GM12878 (cell line): ENCODE measurements around the gene PROCA1. TPM values are rescaled to one million over a fixed set of nuclear protein-coding genes. Genes with fewer than 3 reads are reported as not detected.

Experiments used
- ATAC-seq: fragments of 200-7000 bp; cut with Tn5 transposase; 3 replicates; pipeline ENCODE4 v1.9.1; 2020; ENCODE audit warnings: mild to moderate bottlenecking, moderate library complexity
- BruUV-seq: library from RNA; stranded (reverse); fragments of 400-500 nt; replicated peaks from 2 replicates; lab custom pipeline; 2021; lab: Mats Ljungman, UMichigan
- CTCF ChIA-PET: fragments of 300-600 bp; sonication (Branson Sonifier 250); formaldehyde crosslinking; extraction: SDS; loops from one replicate; lab custom pipeline; 2021; ENCODE audit warnings: inconsistent platforms; lab: Yijun Ruan, JAX
- POLR2A ChIA-PET: fragments of 350-600 bp; formaldehyde crosslinking; extraction: SDS; loops from one replicate; lab custom pipeline; 2021; ENCODE audit warnings: inconsistent platforms; lab: Charles Lee
- RAD21 ChIA-PET: fragments of 300-600 bp; sonication (Branson Sonifier 250); formaldehyde crosslinking; loops from one replicate; lab custom pipeline; 2023; ENCODE audit warnings: antibody characterized with exemption; ENCODE audit not compliant: unreplicated experiment; lab: Charles Lee
- SMC1A ChIA-PET: fragments of 300-600 bp; sonication (Branson Sonifier 250); formaldehyde crosslinking; loops from one replicate; lab custom pipeline; 2023; ENCODE audit not compliant: unreplicated experiment, uncharacterized antibody; lab: Charles Lee
- DNase-seq: peaks from one replicate; pipeline ENCODE4 v3.0.0-alpha.2; 2011; ENCODE audit warnings: low read depth, low spot score
- FAIRE-seq: peaks from 3 replicates; lab custom pipeline; 2011; peaks lifted over from hg19 to GRCh38; lab: Jason Lieb, UNC
- H2AFZ ChIP-seq: 2 replicates; pipeline ENCODE4 v1.6.0; 2011; ENCODE audit warnings: low read depth, low read length, control low read depth; ENCODE audit not compliant: control insufficient read depth
- H3K27ac ChIP-seq: 2 replicates; pipeline ENCODE4 v1.5.1; 2011; ENCODE audit warnings: control low read depth; ENCODE audit not compliant: control insufficient read depth, insufficient read depth
- H3K27me3 ChIP-seq, 2 experiments: replicated peaks in 1 of 2; 2 replicates each; pipeline versions ENCODE4 v1.6.0 to v1.6.1; 2011; ENCODE audit warnings: low read length in 1 of 2; ENCODE audit not compliant: control insufficient read depth in 2 of 2, insufficient read depth in 2 of 2
- H3K36me3 ChIP-seq, 2 experiments: 2 replicates each; pipeline ENCODE4 v1.5.1; 2011; ENCODE audit warnings: low read length in 1 of 2; ENCODE audit not compliant: control insufficient read depth in 2 of 2, insufficient read depth in 2 of 2
- H3K4me1 ChIP-seq: 2 replicates; pipeline ENCODE4 v1.6.1; 2011; ENCODE audit warnings: mild to moderate bottlenecking, low read length, moderate library complexity, mixed read lengths; ENCODE audit not compliant: control insufficient read depth, insufficient read depth
- H3K4me2 ChIP-seq: 2 replicates; pipeline ENCODE4 v1.6.0; 2011; ENCODE audit warnings: control low read depth; ENCODE audit not compliant: control insufficient read depth, insufficient read depth
- H3K4me3 ChIP-seq: fragments of 200-600 bp; sonication (generic); 2 replicates; pipeline ENCODE4 v1.5.1; 2016
- H3K79me2 ChIP-seq: 2 replicates; pipeline ENCODE4 v1.6.0; 2011; ENCODE audit warnings: low read length; ENCODE audit not compliant: control insufficient read depth, insufficient read depth
- H3K9ac ChIP-seq: 2 replicates; pipeline ENCODE4 v1.8.0; 2011; ENCODE audit warnings: low read length, control low read depth, mixed read lengths; ENCODE audit not compliant: control insufficient read depth, insufficient read depth
- H3K9me3 ChIP-seq: replicated peaks from 3 replicates; pipeline ENCODE4 v1.5.1; 2011; ENCODE audit warnings: mild to moderate bottlenecking, low read length; ENCODE audit not compliant: control insufficient read depth, insufficient read depth
- H4K20me1 ChIP-seq: 2 replicates; pipeline ENCODE4 v1.6.0; 2011; ENCODE audit not compliant: control insufficient read depth, insufficient read depth
- BMI1 ChIP-seq: fragments of 450-650 bp; IDR thresholded peaks from 2 replicates; pipeline ENCODE4 v1.6.1; 2016; ENCODE audit warnings: mild to moderate bottlenecking, moderate library complexity, borderline replicate concordance
- MEF2A ChIP-seq: IDR thresholded peaks from 2 replicates; pipeline ENCODE4 v1.6.1; 2011; ENCODE audit warnings: low read depth, mild to moderate bottlenecking, low read length, moderate library complexity; ENCODE audit not compliant: insufficient read depth
- MTA3 ChIP-seq: IDR thresholded peaks from 2 replicates; pipeline ENCODE4 v1.6.1; 2012; ENCODE audit warnings: low read length, inconsistent platforms, borderline replicate concordance
- MXI1 ChIP-seq: fragments of 150-350 bp; IDR thresholded peaks from 2 replicates; pipeline ENCODE4 v1.6.1; 2011; ENCODE audit warnings: low read depth, mild to moderate bottlenecking, inconsistent platforms, low read length, improper control_type of control experiment
- POLR2A ChIP-seq: IDR thresholded peaks from 2 replicates; pipeline ENCODE4 v1.6.1; 2011; ENCODE audit warnings: low read depth, mild to moderate bottlenecking, low read length
- POU2F2 ChIP-seq: IDR thresholded peaks from 3 replicates; pipeline ENCODE4 v1.6.1; 2011; ENCODE audit warnings: low read depth, mild to moderate bottlenecking, low read length, borderline replicate concordance
- USF2 ChIP-seq: IDR thresholded peaks from 2 replicates; pipeline ENCODE4 v1.6.1; 2011; ENCODE audit warnings: low read depth, low read length, improper control_type of control experiment, borderline replicate concordance
- ZNF687 ChIP-seq: fragments of 450-650 bp; IDR thresholded peaks from 2 replicates; pipeline ENCODE4 v1.6.1; 2017; ENCODE audit warnings: mild to moderate bottlenecking, moderate library complexity
- ZSCAN29 ChIP-seq: fragments of 450-650 bp; IDR thresholded peaks from 2 replicates; pipeline ENCODE4 v1.6.1; 2017; ENCODE audit warnings: mild to moderate bottlenecking, moderate library complexity
- WGBS: methylation state at CpG from one replicate; pipeline ENCODE4 v1.1.6; 2016; ENCODE audit warnings: low lambda C conversion rate; ENCODE audit not compliant: insufficient replicate concordance, insufficient coverage; ENCODE audit errors: missing lambda C conversion rate; 5-methylcytosine and 5-hydroxymethylcytosine counted together
- in situ Hi-C: fragments of 300-500 bp; cut with MboI; formaldehyde crosslinking; loops from 9 replicates; pipeline ENCODE4 v1.14.3; 2018; ENCODE audit warnings: mixed read lengths
- intact Hi-C: fragments of 100-400 bp; cut with micrococcal nuclease; formaldehyde crosslinking; loops from one replicate; pipeline ENCODE4 v1.14.2; 2022; ENCODE audit not compliant: unreplicated experiment
- polyA plus RNA-seq, 11 experiments: library from polyadenylated mRNA; depleted of rRNA in 4 of 11; unstranded in 6 of 11; stranded (reverse) in 5 of 11; fragments of >200 nt; fragmentation: Nextera tagmentation in 4 of 11; fragmentation: Illumina TruSeq in 1 of 11; extraction: Ambion mirVana in 4 of 11; extraction: Trizol in 1 of 11; gene quantifications; 1 replicate in 1 of 11; 2 replicates in 10 of 11; pipeline versions ENCODE4 v1.2.1 to v1.2.3, GENCODE V29; 2011 to 2016; ENCODE audit warnings: inconsistent platforms in 2 of 11, missing spikeins in 2 of 11, low read depth in 1 of 11
- total RNA-seq, 4 experiments: library from RNA; depleted of rRNA in 3 of 4; stranded (reverse); fragments of >200 nt in 3 of 4; fragmentation: Illumina TruSeq in 1 of 4; extraction: Trizol in 1 of 4; gene quantifications; 2 replicates each; pipeline versions ENCODE4 v1.2.1 to v1.2.3, GENCODE V29; 2013 to 2021
- TF ChIP-seq, protein P1 (sequence below): fragments of 450-650 bp; formaldehyde crosslinking; IDR thresholded peaks from 2 replicates; pipeline ENCODE4 v1.4.0; 2020; ENCODE audit warnings: mild to moderate bottlenecking, moderate library complexity
- TF ChIP-seq, protein P2 (sequence below): IDR thresholded peaks from 2 replicates; pipeline ENCODE4 v1.6.1; 2012; ENCODE audit warnings: low read depth, low read length, improper control_type of control experiment

PROCA1 gene
- total and polyA plus RNA-seq, 10 of the 15 experiments (the other 5 are each of a cell fraction or from before 2014, with no cell fraction given): 0.35 to 4.8 (median 1.4) TPM

DNA sequence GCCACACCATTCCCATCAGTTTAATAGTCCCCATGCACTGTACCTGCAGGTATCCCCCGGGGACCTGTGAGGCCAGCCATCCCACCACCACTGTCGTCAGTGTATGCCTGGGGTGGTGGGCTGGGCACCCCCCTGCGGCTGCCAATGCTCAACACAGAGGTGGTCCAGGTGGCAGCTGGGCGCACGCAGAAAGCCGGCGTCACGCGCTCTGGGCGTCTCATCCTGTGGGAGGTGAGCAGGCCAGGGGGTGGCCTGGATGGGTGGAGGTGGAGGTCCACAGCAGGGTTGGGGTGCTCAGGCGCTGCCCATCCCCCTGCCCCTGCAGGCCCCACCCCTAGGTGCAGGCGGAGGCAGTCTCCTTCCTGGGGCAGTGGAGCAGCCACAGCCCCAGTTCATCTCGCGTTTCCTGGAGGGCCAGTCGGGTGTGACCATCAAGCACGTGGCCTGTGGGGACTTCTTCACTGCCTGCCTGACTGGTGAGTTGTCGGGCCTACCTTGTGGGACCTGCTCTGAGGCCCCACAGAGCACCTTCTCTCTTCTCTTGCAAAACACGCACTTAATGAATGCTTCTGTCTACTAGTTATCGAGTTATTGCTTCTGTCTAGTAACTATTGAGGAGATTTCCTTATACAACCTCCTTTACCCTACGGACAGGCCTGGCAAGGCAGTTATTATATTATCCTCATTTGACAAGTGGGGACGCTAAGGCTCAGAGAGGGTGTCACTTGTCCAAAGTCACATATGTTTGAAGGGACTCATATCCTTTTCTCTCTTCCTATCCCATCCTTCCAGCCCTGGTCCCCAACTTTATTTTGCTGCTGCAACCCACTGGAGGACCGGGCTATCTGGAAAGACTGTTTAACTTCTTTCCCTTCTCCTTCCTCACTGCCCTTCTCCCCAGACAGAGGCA, 26.3 kb upstream of the PROCA1 start:
- Histone ChIP-seq H3K9me3 (peaks cover 8% of the 10 kb centered on the region; the same call in 2 of the 3 replicates), H3K79me2 (peaks cover 27% of the 10 kb centered on the region), H4K20me1 (no peaks in the 10 kb centered on the region), H2AFZ (peak overlapping the region; percentile 46), H3K27ac (peak overlapping the region; percentile 96), H3K36me3 (peaks cover 0 to 8% of the 10 kb centered on the region in 2 experiments; a peak in 2 of 4 replicates), H3K4me3 (peak overlapping the region; percentile 60), H3K4me1 (peaks cover 74% of the 10 kb centered on the region), H3K27me3 (no peaks in the 10 kb centered on the region), H3K4me2 (peak overlapping the region; percentile 76), H3K9ac (peak overlapping the region; percentile 73)
- ChIA-PET SMC1A (interaction anchor here (0.7 to 17.8 kb wide), 3 partner anchors 9 to 155 kb away, joined by 3 to 326 read pairs (median 5); partner anchors contain the start of genes NEK8 and TLCD1), RAD21 (interaction anchor here (1.5 to 17.4 kb wide), 2 partner anchors 11 kb away, joined by 7 to 375 read pairs; partner anchors contain the start of genes NEK8 and TLCD1), POLR2A (interaction anchor here (0.8 to 15.2 kb wide), 2 partner anchors 11 to 157 kb away, joined by 7 to 485 read pairs; partner anchors contain the start of genes NEK8, RPL23A and TLCD1), CTCF (interaction anchor here (1.1 to 7.4 kb wide), 3 partner anchors 10 to 14 kb away, joined by 3 to 95 read pairs (median 7); partner anchors contain the start of genes NEK8 and TLCD1)
- intact Hi-C loops: loop anchor here (1.0 kb wide), 1 partner anchor 10 kb away; the partner anchor contains the start of gene NEK8
- peak; percentile 88 for ATAC-seq
- DNase-seq: peak; percentile 89
- in situ Hi-C loops: loop anchor here (25.0 kb wide), 1 partner anchor 1276 kb away; the partner anchor contains the start of gene KSR1
- BruUV-seq: TSS peak; percentile 89
- peak; percentile 62 for FAIRE-seq
- 2% methylated on average over 22 of the region's 22 CpGs for WGBS
- TF ChIP-seq POLR2A (peak; percentile 83), BMI1 (no peak), ZNF687 (peak; percentile 99), MTA3 (no peak), POU2F2 (0 out of 3 replicates have a peak, but pooled peaks have one; percentile 59), MXI1 (peak; percentile 93), USF2 (peak; percentile 63), MEF2A (0 out of 2 replicates have a peak, but pooled peaks have one; percentile 29), ZSCAN29 (no peak)
- TF ChIP-seq, protein P1, sequence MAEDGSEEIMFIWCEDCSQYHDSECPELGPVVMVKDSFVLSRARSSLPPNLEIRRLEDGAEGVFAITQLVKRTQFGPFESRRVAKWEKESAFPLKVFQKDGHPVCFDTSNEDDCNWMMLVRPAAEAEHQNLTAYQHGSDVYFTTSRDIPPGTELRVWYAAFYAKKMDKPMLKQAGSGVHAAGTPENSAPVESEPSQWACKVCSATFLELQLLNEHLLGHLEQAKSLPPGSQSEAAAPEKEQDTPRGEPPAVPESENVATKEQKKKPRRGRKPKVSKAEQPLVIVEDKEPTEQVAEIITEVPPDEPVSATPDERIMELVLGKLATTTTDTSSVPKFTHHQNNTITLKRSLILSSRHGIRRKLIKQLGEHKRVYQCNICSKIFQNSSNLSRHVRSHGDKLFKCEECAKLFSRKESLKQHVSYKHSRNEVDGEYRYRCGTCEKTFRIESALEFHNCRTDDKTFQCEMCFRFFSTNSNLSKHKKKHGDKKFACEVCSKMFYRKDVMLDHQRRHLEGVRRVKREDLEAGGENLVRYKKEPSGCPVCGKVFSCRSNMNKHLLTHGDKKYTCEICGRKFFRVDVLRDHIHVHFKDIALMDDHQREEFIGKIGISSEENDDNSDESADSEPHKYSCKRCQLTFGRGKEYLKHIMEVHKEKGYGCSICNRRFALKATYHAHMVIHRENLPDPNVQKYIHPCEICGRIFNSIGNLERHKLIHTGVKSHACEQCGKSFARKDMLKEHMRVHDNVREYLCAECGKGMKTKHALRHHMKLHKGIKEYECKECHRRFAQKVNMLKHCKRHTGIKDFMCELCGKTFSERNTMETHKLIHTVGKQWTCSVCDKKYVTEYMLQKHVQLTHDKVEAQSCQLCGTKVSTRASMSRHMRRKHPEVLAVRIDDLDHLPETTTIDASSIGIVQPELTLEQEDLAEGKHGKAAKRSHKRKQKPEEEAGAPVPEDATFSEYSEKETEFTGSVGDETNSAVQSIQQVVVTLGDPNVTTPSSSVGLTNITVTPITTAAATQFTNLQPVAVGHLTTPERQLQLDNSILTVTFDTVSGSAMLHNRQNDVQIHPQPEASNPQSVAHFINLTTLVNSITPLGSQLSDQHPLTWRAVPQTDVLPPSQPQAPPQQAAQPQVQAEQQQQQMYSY (CRISPR knock-in tag): no peak
- TF ChIP-seq, protein P2, sequence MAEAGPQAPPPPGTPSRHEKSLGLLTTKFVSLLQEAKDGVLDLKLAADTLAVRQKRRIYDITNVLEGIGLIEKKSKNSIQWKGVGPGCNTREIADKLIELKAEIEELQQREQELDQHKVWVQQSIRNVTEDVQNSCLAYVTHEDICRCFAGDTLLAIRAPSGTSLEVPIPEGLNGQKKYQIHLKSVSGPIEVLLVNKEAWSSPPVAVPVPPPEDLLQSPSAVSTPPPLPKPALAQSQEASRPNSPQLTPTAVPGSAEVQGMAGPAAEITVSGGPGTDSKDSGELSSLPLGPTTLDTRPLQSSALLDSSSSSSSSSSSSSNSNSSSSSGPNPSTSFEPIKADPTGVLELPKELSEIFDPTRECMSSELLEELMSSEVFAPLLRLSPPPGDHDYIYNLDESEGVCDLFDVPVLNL: no peak
